Upper lobe of right lung (tissue), 1 donor: ENCODE results near the gene SRXN1. TPM values are rescaled to one million over a fixed set of nuclear protein-coding genes. Genes with fewer than 3 reads are reported as not detected.
A peak's percentile ranks its signal among the peaks of the same experiment; 100 is the strongest.

Experiments used
- ATAC-seq: fragments of 200-7000 bp; cut with Tn5 transposase; one replicate; pipeline ENCODE4 v1.9.1; 2020; ENCODE audit warnings: mild to moderate bottlenecking, moderate library complexity
- DNase-seq: peaks from one replicate; pipeline ENCODE4 v3.0.0-alpha.2; 2020
- H3K27ac ChIP-seq: fragments of 200-600 bp; one replicate; pipeline ENCODE4 v1.8.0; 2022
- H3K27me3 ChIP-seq: fragments of 200-600 bp; one replicate; pipeline ENCODE4 v1.8.0; 2022; ENCODE audit warnings: mild to moderate bottlenecking
- H3K36me3 ChIP-seq: fragments of 200-600 bp; one replicate; pipeline ENCODE4 v1.8.0; 2022
- H3K4me1 ChIP-seq: fragments of 200-600 bp; one replicate; pipeline ENCODE4 v1.8.0; 2022
- H3K4me3 ChIP-seq: fragments of 200-600 bp; one replicate; pipeline ENCODE4 v1.8.0; 2022; ENCODE audit warnings: mild to moderate bottlenecking
- H3K9me3 ChIP-seq: fragments of 200-600 bp; one replicate; pipeline ENCODE4 v1.8.0; 2022
- CTCF ChIP-seq: fragments of 200-600 bp; IDR thresholded peaks from one replicate; pipeline ENCODE4 v1.8.0; 2022; ENCODE audit warnings: antibody characterized with exemption
- intact Hi-C: fragments of 100-400 bp; cut with DNase I; formaldehyde crosslinking; loops from one replicate; pipeline ENCODE4 v1.11.0; 2022
- total RNA-seq: library from RNA; stranded (reverse); fragmentation: NEBNext Ultra II Directional; extraction: Animal tissue kit (Norgen Biotek cat#: 25700); gene quantifications from one replicate; pipeline ENCODE4 v1.2.1, GENCODE V29; 2021
- donor health status: DM: no; HTN: yes; CAD: no; lungs with severe emphysema.

SRXN1 gene
- total RNA-seq, 1 donor from 2014 or later, result 41.2 TPM

GRCh38 chr20:668638-669037 lies 15.6 kb upstream of the SRXN1 start:
- DNase-seq (no peak), ATAC-seq (no peak)
- peaks cover 62% of the 10 kb centered on the region for H3K27me3 ChIP-seq
- no peak for TF ChIP-seq CTCF
- H3K27ac ChIP-seq, result no peak overlapping the region
- intact Hi-C loops, result no loop called here
- no peaks in the 10 kb centered on the region for H3K4me1 ChIP-seq
- no peaks in the 10 kb centered on the region for H3K9me3 ChIP-seq
- no peak overlapping the region for H3K4me3 ChIP-seq
- no peaks in the 10 kb centered on the region for H3K36me3 ChIP-seq

GRCh38 chr20:668050-668449 lies 15.1 kb upstream of the SRXN1 start:
- Histone ChIP-seq H3K36me3 (no peaks in the 10 kb centered on the region), H3K4me3 (no peak overlapping the region), H3K9me3 (no peaks in the 10 kb centered on the region), H3K27me3 (peaks cover 62% of the 10 kb centered on the region), H3K27ac (no peak overlapping the region), H3K4me1 (no peaks in the 10 kb centered on the region)
- no peak for TF ChIP-seq CTCF
- no peak for DNase-seq
- intact Hi-C loops, result no loop called here
- ATAC-seq, result no peak

- peaks cover 64% of the 10 kb centered on the region for H3K27me3 ChIP-seq
- peak; percentile 71 for ATAC-seq
These were observed 14.5 kb upstream of the SRXN1 start for GRCh38 chr20:667351-668034.

GRCh38 chr20:666877-667276 lies 13.9 kb upstream of the SRXN1 start:
- Histone ChIP-seq H3K4me1 (no peaks in the 10 kb centered on the region), H3K36me3 (no peaks in the 10 kb centered on the region), H3K27ac (no peak overlapping the region), H3K4me3 (no peak overlapping the region), H3K27me3 (peaks cover 67% of the 10 kb centered on the region), H3K9me3 (no peaks in the 10 kb centered on the region)
- intact Hi-C loops, result no loop called here
- no peak for ATAC-seq
- no peak for DNase-seq
- no peak for TF ChIP-seq CTCF

More at GRCh38 chr20:667351-668034, 14.5 kb upstream of the SRXN1 start:
- Histone ChIP-seq H3K4me1 (no peaks in the 10 kb centered on the region), H3K4me3 (no peak overlapping the region), H3K27ac (no peak overlapping the region), H3K9me3 (no peaks in the 10 kb centered on the region), H3K36me3 (no peaks in the 10 kb centered on the region)
- intact Hi-C loops, result no loop called here
- peak; percentile 83 for DNase-seq
- peak; percentile 84 for TF ChIP-seq CTCF

GRCh38 chr20:665276-665675 lies 12.3 kb upstream of the SRXN1 start:
- H3K27ac ChIP-seq, result no peak overlapping the region
- no peaks in the 10 kb centered on the region for H3K9me3 ChIP-seq
- intact Hi-C loops, result no loop called here
- H3K27me3 ChIP-seq, result peaks cover 57% of the 10 kb centered on the region
- no peak overlapping the region for H3K4me3 ChIP-seq
- TF ChIP-seq CTCF, result no peak
- no peaks in the 10 kb centered on the region for H3K4me1 ChIP-seq
- DNase-seq (no peak), ATAC-seq (no peak)
- no peaks in the 10 kb centered on the region for H3K36me3 ChIP-seq

- no peaks in the 10 kb centered on the region for H3K9me3 ChIP-seq
- no peak for ATAC-seq
- no peak overlapping the region for H3K4me3 ChIP-seq
- no peak overlapping the region for H3K27ac ChIP-seq
- no peak for DNase-seq
- no peak for TF ChIP-seq CTCF
- intact Hi-C loops, result no loop called here
- H3K4me1 ChIP-seq, result no peaks in the 10 kb centered on the region
- no peaks in the 10 kb centered on the region for H3K36me3 ChIP-seq
- peaks cover 56% of the 10 kb centered on the region for H3K27me3 ChIP-seq
These were observed 11.6 kb upstream of the SRXN1 start for GRCh38 chr20:664576-664975.
